ENCODE measurements around the gene COX10. TPM values are rescaled to one million over a fixed set of nuclear protein-coding genes. Genes with fewer than 3 reads are reported as not detected.

The COX10 gene
- total and polyA plus RNA-seq, 2 experiments from 2014 or later = 21.7 to 26.6 TPM

DNA sequence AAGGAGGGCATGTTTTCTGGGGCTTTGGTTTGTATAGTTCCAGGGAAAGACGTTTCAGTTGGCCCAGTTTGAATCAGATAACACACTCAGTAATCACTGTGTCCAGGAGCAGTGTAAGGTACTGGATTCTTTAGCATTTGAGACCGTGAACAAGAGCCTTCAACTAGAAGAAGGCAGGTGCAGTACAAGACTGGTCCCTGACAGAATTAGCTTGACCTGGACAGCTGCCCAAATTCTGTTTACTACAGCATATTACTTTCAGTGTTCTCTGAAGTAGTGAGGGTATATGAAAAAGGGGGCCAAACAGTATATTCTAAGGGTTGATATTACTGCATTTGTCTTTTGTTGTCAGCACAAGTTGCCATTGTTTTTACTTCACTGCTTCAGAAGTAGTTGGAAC is 81.3 kb downstream of the COX10 start:
- TF ChIP-seq, protein P1, sequence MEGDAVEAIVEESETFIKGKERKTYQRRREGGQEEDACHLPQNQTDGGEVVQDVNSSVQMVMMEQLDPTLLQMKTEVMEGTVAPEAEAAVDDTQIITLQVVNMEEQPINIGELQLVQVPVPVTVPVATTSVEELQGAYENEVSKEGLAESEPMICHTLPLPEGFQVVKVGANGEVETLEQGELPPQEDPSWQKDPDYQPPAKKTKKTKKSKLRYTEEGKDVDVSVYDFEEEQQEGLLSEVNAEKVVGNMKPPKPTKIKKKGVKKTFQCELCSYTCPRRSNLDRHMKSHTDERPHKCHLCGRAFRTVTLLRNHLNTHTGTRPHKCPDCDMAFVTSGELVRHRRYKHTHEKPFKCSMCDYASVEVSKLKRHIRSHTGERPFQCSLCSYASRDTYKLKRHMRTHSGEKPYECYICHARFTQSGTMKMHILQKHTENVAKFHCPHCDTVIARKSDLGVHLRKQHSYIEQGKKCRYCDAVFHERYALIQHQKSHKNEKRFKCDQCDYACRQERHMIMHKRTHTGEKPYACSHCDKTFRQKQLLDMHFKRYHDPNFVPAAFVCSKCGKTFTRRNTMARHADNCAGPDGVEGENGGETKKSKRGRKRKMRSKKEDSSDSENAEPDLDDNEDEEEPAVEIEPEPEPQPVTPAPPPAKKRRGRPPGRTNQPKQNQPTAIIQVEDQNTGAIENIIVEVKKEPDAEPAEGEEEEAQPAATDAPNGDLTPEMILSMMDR (IDR thresholded peaks at IDR 0.05; ENCODE audit: low read depth, low read length) = no peak
- no peak for DNase-seq (ENCODE audit: low read depth in 1 of 2, low spot score in 1 of 2)
- no peaks in the 10 kb centered on the region for H3K9me3 ChIP-seq (ENCODE audit: low read depth)
- no peak overlapping the region for H3K4me3 ChIP-seq
- H3K27ac ChIP-seq = no peak overlapping the region
- H3K36me3 ChIP-seq = no peaks in the 10 kb centered on the region
- peaks cover 3% of the 10 kb centered on the region for H3K4me1 ChIP-seq (ENCODE audit: low read depth)
- no peaks in the 10 kb centered on the region for H3K27me3 ChIP-seq

DNA sequence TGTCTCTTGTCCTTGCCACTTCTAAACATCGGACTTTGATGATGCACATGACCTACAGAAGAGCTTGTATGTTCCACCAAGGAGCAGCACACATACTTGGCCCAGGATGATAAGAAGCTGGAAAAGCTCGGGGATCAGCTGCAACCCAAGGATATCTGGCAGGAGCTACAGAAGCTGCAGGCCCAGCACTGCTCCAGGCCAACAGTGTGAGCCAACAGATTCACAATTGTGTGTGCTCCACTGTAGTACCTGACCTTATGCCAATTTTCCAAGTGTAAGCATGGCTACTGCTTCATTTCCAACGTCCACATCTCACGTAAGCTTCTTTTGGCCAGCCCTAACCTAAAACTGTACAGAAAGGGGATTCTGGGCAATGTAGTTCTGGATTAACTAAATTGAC is 83.4 kb downstream of the COX10 start:
- H3K4me3 ChIP-seq = no peak overlapping the region
- TF ChIP-seq, protein P1 (IDR thresholded peaks at IDR 0.05; ENCODE audit: low read depth, low read length) = no peak
- peaks cover 3% of the 10 kb centered on the region for H3K4me1 ChIP-seq (ENCODE audit: low read depth)
- no peak for DNase-seq (ENCODE audit: low read depth in 1 of 2, low spot score in 1 of 2)
- no peaks in the 10 kb centered on the region for H3K36me3 ChIP-seq
- H3K9me3 ChIP-seq (ENCODE audit: low read depth) = no peaks in the 10 kb centered on the region
- no peaks in the 10 kb centered on the region for H3K27me3 ChIP-seq
- H3K27ac ChIP-seq = no peak overlapping the region

- H3K4me1 ChIP-seq (ENCODE audit: low read depth) = peaks cover 3% of the 10 kb centered on the region
- H3K36me3 ChIP-seq = no peaks in the 10 kb centered on the region
- H3K27ac ChIP-seq = no peak overlapping the region
- H3K4me3 ChIP-seq = no peak overlapping the region
- H3K27me3 ChIP-seq = no peaks in the 10 kb centered on the region
- no peaks in the 10 kb centered on the region for H3K9me3 ChIP-seq (ENCODE audit: low read depth)
- no peak for DNase-seq (ENCODE audit: low read depth in 1 of 2, low spot score in 1 of 2)
- TF ChIP-seq, protein P1 (IDR thresholded peaks at IDR 0.05; ENCODE audit: low read depth, low read length) = no peak
These were observed 84.1 kb downstream of the COX10 start for GRCh38 chr17:14153374-14153773.

- Histone ChIP-seq H3K4me3 (no peak overlapping the region), H3K36me3 (peaks cover 4% of the 10 kb centered on the region), H3K9me3 (ENCODE audit: low read depth) (no peaks in the 10 kb centered on the region), H3K27ac (no peak overlapping the region), H3K27me3 (no peaks in the 10 kb centered on the region), H3K4me1 (ENCODE audit: low read depth) (no peaks in the 10 kb centered on the region)
- peak in 1 of 2 donors; percentile 29 for DNase-seq (ENCODE audit: low read depth in 1 of 2, low spot score in 1 of 2)
- TF ChIP-seq, protein P1 (IDR thresholded peaks at IDR 0.05; ENCODE audit: low read depth, low read length) = no peak
These were observed 87.4 kb downstream of the COX10 start for GRCh38 chr17:14156689-14157088.

DNA sequence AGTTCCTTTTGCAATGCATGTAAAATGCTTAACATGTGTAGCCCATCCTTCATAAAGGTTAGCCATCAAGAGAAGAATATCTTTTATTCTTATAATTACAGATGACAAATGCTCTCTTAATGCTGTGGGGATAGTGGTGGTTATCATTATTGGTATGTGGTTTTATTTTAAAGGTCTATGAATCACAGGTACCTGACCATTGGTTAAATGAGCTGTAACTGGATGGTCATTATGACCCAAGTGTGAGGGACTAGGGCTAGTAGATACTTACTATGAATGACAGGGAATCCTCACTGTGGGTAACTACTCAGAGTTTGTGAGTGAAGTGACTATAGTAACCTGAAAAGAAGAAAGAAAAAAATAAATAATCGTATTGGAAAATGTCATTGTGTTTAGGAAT is 88.5 kb downstream of the COX10 start:
- TF ChIP-seq, protein P1 (IDR thresholded peaks at IDR 0.05; ENCODE audit: low read depth, low read length) = no peak
- Histone ChIP-seq H3K4me1 (ENCODE audit: low read depth) (no peaks in the 10 kb centered on the region), H3K36me3 (peaks cover 4% of the 10 kb centered on the region), H3K9me3 (ENCODE audit: low read depth) (no peaks in the 10 kb centered on the region), H3K27me3 (no peaks in the 10 kb centered on the region), H3K27ac (no peak overlapping the region), H3K4me3 (no peak overlapping the region)
- no peak for DNase-seq (ENCODE audit: low read depth in 1 of 2, low spot score in 1 of 2)

- H3K9me3 ChIP-seq (ENCODE audit: low read depth) = no peaks in the 10 kb centered on the region
- no peaks in the 10 kb centered on the region for H3K4me1 ChIP-seq (ENCODE audit: low read depth)
- H3K4me3 ChIP-seq = no peak overlapping the region
- no peak overlapping the region for H3K27ac ChIP-seq
- no peaks in the 10 kb centered on the region for H3K27me3 ChIP-seq
- TF ChIP-seq, protein P1 (IDR thresholded peaks at IDR 0.05; ENCODE audit: low read depth, low read length) = no peak
- no peak for DNase-seq (ENCODE audit: low read depth in 1 of 2, low spot score in 1 of 2)
- H3K36me3 ChIP-seq = peaks cover 4% of the 10 kb centered on the region
These were observed 89.4 kb downstream of the COX10 start for GRCh38 chr17:14158707-14159106.

Measured in cardiac muscle cell (in vitro differentiated cells and primary cell).